Choroid plexus epithelial cell (primary cell): ENCODE results near the gene AGBL3.
"Not testable (repeated sequence)": the region's sequence is repeated elsewhere in the genome, so short reads cannot be mapped to it uniquely, and the experiment has no call there.

Source experiments
- DNase-seq: peaks from one replicate; pipeline ENCODE4 v3.0.0-alpha.2; 2010; ENCODE audit warnings: low read depth
- H3K4me3 ChIP-seq: 2 replicates; pipeline ENCODE4 v1.5.1; 2011; ENCODE audit warnings: low read depth, mild to moderate bottlenecking, control low read depth, low read length, moderate library complexity
- TF ChIP-seq, protein P1 (sequence below): conservative IDR thresholded peaks from 2 replicates; pipeline ENCODE4 v1.5.1; 2011; ENCODE audit warnings: low read depth, mild to moderate bottlenecking, control low read depth, inconsistent platforms, low read length, moderate library complexity

The AGBL3 gene

DNA sequence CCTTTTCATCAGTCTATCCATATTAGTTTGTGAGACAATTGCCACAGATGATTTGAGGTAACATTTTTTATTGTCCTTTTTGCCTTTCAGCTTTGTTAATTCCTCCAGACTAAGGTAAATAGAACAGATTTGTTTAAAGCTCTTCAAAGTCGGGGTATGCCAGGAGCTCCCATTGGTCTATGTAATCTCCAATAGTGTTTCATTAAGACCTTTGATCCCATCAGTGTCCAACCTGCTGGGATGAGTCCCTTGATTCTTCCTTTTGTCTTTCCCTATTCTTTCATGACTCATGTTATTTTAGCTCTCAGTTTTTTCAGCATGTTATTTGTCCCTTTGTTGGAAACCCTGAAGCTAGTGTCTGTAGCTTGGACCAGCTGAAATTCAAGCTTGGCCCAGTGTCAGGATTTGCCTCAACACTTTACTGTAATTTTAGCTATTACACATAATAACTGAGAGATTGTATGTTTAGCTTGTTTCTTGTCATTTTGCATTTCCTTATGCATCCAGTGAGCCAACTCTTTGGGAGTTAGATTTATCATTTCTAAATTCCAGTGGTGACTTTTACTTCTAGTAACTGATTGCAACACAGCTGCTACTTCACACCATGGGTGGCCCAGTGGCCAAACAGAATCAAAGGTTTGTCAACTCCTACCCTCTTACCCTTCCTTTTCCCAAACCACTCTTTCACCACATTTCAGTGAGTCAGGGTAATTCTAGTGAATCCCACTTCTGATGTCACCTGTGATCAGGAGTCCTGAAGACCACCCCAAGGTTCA, 15.3 kb downstream of the AGBL3 start:
- TF ChIP-seq, protein P1, sequence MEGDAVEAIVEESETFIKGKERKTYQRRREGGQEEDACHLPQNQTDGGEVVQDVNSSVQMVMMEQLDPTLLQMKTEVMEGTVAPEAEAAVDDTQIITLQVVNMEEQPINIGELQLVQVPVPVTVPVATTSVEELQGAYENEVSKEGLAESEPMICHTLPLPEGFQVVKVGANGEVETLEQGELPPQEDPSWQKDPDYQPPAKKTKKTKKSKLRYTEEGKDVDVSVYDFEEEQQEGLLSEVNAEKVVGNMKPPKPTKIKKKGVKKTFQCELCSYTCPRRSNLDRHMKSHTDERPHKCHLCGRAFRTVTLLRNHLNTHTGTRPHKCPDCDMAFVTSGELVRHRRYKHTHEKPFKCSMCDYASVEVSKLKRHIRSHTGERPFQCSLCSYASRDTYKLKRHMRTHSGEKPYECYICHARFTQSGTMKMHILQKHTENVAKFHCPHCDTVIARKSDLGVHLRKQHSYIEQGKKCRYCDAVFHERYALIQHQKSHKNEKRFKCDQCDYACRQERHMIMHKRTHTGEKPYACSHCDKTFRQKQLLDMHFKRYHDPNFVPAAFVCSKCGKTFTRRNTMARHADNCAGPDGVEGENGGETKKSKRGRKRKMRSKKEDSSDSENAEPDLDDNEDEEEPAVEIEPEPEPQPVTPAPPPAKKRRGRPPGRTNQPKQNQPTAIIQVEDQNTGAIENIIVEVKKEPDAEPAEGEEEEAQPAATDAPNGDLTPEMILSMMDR, result no peak
- peak; percentile 54 for DNase-seq
- H3K4me3 ChIP-seq, result no peak overlapping the region

DNA sequence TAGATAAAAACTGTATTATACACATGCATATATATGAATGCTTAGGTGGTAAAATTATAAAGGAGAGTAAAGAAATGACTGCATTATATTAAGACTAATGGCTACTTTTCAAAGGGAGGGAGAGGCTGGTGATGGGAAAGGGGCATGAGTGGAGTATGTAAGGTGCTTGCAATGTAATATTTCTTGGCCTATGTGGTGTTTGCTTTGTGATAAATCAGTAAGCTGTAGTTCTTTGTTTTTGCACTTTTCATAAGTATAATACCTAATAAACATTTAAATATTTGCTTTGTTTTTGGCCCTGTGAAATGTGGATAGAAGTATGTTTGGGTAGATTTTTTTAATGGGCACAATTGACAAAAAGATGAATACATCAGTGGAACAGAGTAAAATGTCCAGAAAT, 25.9 kb downstream of the AGBL3 start:
- TF ChIP-seq, protein P1, result no peak
- DNase-seq, result no peak
- no peak overlapping the region for H3K4me3 ChIP-seq

DNA sequence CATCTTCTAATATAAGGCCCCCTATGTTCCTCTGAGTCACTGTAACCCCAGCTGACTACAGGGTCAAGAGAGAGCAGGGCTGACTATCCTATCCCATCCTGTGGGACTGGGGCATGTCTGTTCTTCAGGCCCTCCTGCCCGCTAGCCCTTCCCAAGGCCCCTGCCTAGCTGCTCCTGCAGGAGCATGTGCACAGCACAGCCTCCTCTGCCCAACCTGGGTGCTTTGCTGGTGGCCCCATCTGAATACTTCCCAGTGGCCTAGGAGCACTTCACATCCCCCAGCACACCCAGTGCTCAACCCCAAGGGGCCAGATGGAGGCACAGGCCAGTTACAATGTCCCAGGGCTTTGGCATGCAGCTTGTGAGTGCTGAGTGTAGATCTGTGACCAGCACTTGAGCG, 37.3 kb downstream of the AGBL3 start:
- DNase-seq, result no peak
- TF ChIP-seq, protein P1, result no peak

DNA sequence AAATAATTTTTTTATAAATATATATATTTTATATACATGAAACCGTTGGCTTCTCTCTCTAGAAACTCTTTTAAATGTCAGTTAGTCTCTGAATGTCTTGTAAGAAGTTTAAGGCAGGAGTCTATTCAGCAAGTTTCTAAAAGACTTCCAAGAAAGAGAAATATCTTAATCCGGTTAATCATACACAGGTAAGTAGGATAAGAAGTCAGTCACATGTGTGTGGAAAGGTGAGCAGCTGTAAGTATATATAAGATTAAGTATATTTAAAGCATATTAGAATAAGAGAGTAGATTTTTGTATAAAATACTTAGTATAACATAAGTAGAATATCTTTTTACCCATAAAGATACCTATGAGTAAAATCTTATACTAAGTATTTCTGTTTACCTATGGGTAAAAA, 48.9 kb downstream of the AGBL3 start:
- TF ChIP-seq, protein P1, result no peak
- DNase-seq, result no peak
- no peak overlapping the region for H3K4me3 ChIP-seq

More for the DNA sequence above, 37.3 kb downstream of the AGBL3 start:
- no peak overlapping the region for H3K4me3 ChIP-seq

DNA sequence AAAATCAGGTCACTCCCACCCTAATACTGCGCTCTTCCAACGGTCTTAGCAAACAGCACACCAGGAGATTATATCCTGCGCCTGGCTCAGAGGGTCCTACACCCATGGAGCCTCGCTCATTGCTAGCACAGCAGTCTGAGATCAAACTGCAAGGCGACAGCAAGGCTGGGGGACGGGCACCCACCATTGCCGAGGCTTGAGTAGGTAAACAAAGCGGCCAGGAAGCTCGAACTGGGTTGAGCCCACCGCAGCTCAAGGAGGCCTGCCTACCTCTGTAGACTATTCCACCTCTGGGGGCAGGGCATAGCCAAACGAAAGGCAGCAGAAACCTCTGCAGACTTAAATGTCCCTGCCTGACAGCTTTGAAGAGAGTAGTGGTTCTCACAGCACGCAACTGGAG, 80.7 kb downstream of the AGBL3 start:
- DNase-seq, H3K4me3 ChIP-seq: not testable (repeated sequence)

DNA sequence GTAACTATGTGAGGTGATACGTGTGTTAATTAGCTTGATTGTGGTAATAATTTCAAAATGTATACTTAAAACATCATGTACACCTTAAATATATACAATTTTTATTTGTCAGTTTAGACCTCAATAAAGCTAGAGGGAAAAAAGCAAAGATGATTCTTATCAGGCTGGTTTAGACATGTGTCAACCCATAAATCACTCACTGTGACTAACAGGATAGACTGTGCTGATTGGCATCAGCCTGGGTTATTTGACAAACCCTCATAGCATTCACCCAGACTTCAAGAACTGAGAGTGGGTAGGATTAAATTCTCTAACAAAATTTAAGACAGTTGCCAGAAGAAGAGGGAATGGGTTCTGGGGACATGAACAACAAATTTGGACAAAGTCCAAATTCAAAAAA, 87.8 kb downstream of the AGBL3 start:
- no peak overlapping the region for H3K4me3 ChIP-seq
- TF ChIP-seq, protein P1, result no peak
- DNase-seq, result no peak

DNA sequence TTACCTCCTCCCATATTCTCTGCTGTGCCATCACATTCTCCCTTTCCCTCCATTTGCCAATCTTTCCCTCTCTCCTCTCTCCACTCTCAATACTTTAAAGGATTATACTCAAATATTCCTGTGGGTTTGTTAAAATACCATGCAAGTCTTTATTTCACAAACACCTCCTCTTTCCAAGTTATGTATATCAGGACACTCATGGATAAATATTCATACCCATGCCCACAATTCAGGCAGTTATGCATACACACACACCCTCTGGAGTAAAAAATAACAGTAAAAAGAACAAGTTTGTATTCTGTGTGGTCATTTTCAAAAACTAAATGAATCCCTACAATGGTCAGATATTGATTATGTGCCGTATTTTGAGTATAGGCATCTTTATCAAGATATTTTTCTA, 88.2 kb downstream of the AGBL3 start:
- no peak for DNase-seq
- H3K4me3 ChIP-seq, result no peak overlapping the region
- TF ChIP-seq, protein P1, result no peak
